NT2/D1 (cell line): ENCODE measurements around the gene MTRFR.
"Not testable (repeated sequence)": the region's sequence is repeated elsewhere in the genome, so short reads cannot be mapped to it uniquely, and the experiment has no call there.

Experiments
- DNase-seq: peaks from one replicate; pipeline ENCODE4 v3.0.0-alpha.2; 2011; ENCODE audit warnings: low read depth, low spot score
- H3K27me3 ChIP-seq: 2 replicates; pipeline ENCODE4 v1.6.0; 2011; ENCODE audit warnings: mild to moderate bottlenecking; ENCODE audit not compliant: insufficient read length, insufficient read depth
- H3K36me3 ChIP-seq: 2 replicates; pipeline ENCODE4 v1.6.1; 2011; ENCODE audit warnings: mild to moderate bottlenecking, low read length, mixed read lengths; ENCODE audit not compliant: insufficient read depth, insufficient read length
- H3K4me1 ChIP-seq: 2 replicates; pipeline ENCODE4 v1.5.1; 2011; ENCODE audit not compliant: insufficient read depth, insufficient read length
- H3K4me3 ChIP-seq: 2 replicates; pipeline ENCODE4 v1.5.1; 2011; ENCODE audit warnings: low read depth; ENCODE audit not compliant: insufficient read length
- H3K9ac ChIP-seq: 2 replicates; pipeline ENCODE4 v1.6.0; 2011; ENCODE audit warnings: low read depth; ENCODE audit not compliant: insufficient read length
- H3K9me3 ChIP-seq: 2 replicates; pipeline ENCODE4 v1.5.1; 2011; ENCODE audit warnings: mild to moderate bottlenecking, low read length; ENCODE audit not compliant: insufficient read depth
- SUZ12 ChIP-seq: IDR thresholded peaks from 2 replicates; pipeline ENCODE4 v1.6.1; 2011; ENCODE audit not compliant: insufficient read length, insufficient read depth; ENCODE audit errors: extremely low read depth
- YY1 ChIP-seq: IDR thresholded peaks from 2 replicates; pipeline ENCODE4 v1.6.1; 2011; ENCODE audit not compliant: insufficient read length, insufficient read depth
- ZNF274 ChIP-seq: IDR thresholded peaks from 2 replicates; pipeline ENCODE4 v1.6.1; 2011; ENCODE audit warnings: mild to moderate bottlenecking, low read depth, low read length

The MTRFR gene

GRCh38 chr12:123251403-123252076 is 18.3 kb downstream of the MTRFR start:
- H3K36me3 ChIP-seq, result peaks cover 57% of the 10 kb centered on the region
- no peak overlapping the region for H3K4me3 ChIP-seq
- H3K4me1 ChIP-seq, result peaks cover 11% of the 10 kb centered on the region
- no peaks in the 10 kb centered on the region for H3K27me3 ChIP-seq
- TF ChIP-seq YY1, result no peak
- H3K9ac ChIP-seq, result peak overlapping the region; percentile 59
- H3K9me3 ChIP-seq, result peaks cover 28% of the 10 kb centered on the region; the same call in 1 of the 2 replicates
- DNase-seq, result no peak

- Histone ChIP-seq H3K4me1 (peaks cover 11% of the 10 kb centered on the region), H3K36me3 (peaks cover 64% of the 10 kb centered on the region), H3K9me3 (peaks cover 28% of the 10 kb centered on the region; the same call in 1 of the 2 replicates)
- H3K9ac ChIP-seq, H3K4me3 ChIP-seq, DNase-seq, H3K27me3 ChIP-seq: not testable (repeated sequence)
Observed at GRCh38 chr12:123252365-123252764, 19.1 kb downstream of the MTRFR start.

- H3K27me3 ChIP-seq, result no peaks in the 10 kb centered on the region
- peaks cover 18% of the 10 kb centered on the region; the same call in 1 of the 2 replicates for H3K9me3 ChIP-seq
- H3K9ac ChIP-seq, result peak overlapping the region; percentile 50
- H3K36me3 ChIP-seq, result peaks cover 71% of the 10 kb centered on the region
- no peak overlapping the region for H3K4me3 ChIP-seq
- no peak for TF ChIP-seq ZNF274
- TF ChIP-seq YY1, result no peak
- no peak for TF ChIP-seq SUZ12
- DNase-seq, result no peak
- peaks cover 11% of the 10 kb centered on the region for H3K4me1 ChIP-seq
Observed at GRCh38 chr12:123253641-123254459, 20.6 kb downstream of the MTRFR start.

GRCh38 chr12:123254853-123255446 is 21.7 kb downstream of the MTRFR start:
- no peak overlapping the region for H3K4me3 ChIP-seq
- no peak for TF ChIP-seq SUZ12
- TF ChIP-seq YY1, result no peak
- no peak for TF ChIP-seq ZNF274
- H3K36me3 ChIP-seq, result peaks cover 72% of the 10 kb centered on the region
- peaks cover 8% of the 10 kb centered on the region; the same call in 1 of the 2 replicates for H3K9me3 ChIP-seq
- no peak for DNase-seq
- H3K9ac ChIP-seq, result no peak overlapping the region
- peaks cover 11% of the 10 kb centered on the region for H3K4me1 ChIP-seq
- H3K27me3 ChIP-seq, result no peaks in the 10 kb centered on the region

GRCh38 chr12:123258593-123258992 is 25.4 kb downstream of the MTRFR start:
- no peak for DNase-seq
- H3K4me1 ChIP-seq, result peaks cover 8% of the 10 kb centered on the region
- no peak overlapping the region for H3K4me3 ChIP-seq
- peaks cover 91% of the 10 kb centered on the region for H3K36me3 ChIP-seq
- H3K27me3 ChIP-seq, result no peaks in the 10 kb centered on the region
- H3K9me3 ChIP-seq, result peaks cover 12% of the 10 kb centered on the region; the same call in 1 of the 2 replicates
- H3K9ac ChIP-seq, result no peak overlapping the region
- TF ChIP-seq SUZ12 (no peak), YY1 (no peak), ZNF274 (no peak)

- no peaks in the 10 kb centered on the region for H3K27me3 ChIP-seq
- TF ChIP-seq ZNF274 (no peak), YY1 (no peak), SUZ12 (no peak)
- peaks cover 12% of the 10 kb centered on the region; the same call in 1 of the 2 replicates for H3K9me3 ChIP-seq
- no peak for DNase-seq
- no peak overlapping the region for H3K4me3 ChIP-seq
- peaks cover 7% of the 10 kb centered on the region for H3K4me1 ChIP-seq
- H3K9ac ChIP-seq, result no peak overlapping the region
- H3K36me3 ChIP-seq, result peaks cover 90% of the 10 kb centered on the region
Observed at GRCh38 chr12:123260081-123260480, 26.8 kb downstream of the MTRFR start.

- TF ChIP-seq SUZ12 (no peak), ZNF274 (no peak), YY1 (no peak)
- Histone ChIP-seq H3K27me3 (no peaks in the 10 kb centered on the region), H3K4me3 (no peak overlapping the region), H3K4me1 (peaks cover 8% of the 10 kb centered on the region), H3K9ac (no peak overlapping the region), H3K9me3 (peaks cover 12% of the 10 kb centered on the region; the same call in 1 of the 2 replicates), H3K36me3 (peaks cover 92% of the 10 kb centered on the region)
- no peak for DNase-seq
Observed at GRCh38 chr12:123261196-123261595, 28.0 kb downstream of the MTRFR start.
